ENCODE data around the gene PRR33. TPM values are rescaled to one million over a fixed set of nuclear protein-coding genes. Genes with fewer than 3 reads are reported as not detected.

The PRR33 gene
- total and polyA plus RNA-seq, 10 of the 15 experiments (the other 5 are each of a cell fraction or from before 2014, with no cell fraction given) = 0.02 to 1.0 (median 0.38) TPM; not detected in 6

DNA sequence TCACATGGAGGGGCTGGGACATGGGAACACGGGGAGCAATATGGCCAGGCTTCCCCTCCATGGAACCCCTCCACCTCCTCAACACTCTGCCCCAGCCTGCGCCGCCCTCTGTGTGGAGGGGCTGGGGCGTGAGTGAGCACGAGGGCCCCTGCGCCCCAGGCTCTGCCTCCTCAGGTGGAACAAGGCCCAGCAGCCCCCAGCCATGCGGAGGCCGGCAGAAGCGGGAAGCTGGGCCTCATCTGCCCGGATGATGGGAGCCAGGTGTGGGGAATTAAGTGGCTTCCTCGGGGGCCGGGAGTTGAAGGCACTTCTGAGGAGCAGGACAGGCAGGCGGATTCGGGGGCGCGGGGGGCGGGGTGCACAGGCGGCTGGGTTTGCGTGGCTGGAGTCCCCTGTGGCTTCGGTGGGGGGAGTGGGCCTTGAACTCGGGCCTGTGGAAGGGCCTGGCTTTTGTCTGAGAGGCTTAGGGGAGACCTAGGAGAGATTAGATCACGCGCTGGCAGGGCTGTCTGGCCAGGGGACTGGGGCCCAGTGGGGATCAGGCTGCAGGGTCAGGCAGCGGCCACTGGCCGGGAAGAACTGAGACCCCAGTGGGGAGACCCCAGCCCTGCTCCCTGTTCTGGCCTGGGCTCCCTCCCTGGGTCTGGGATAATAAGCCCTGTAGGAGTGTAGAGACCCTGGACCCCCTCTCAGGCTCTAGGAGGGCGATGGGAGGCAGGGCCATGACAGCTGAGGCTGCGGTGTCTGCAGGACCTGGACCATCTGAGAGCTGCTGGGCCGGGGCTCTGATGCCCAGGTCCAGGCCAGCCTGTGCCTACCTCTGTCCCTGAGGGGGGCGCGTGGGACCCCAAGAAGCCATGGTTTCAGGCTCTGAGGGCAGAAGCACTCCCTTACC, 13.3 kb downstream of the PRR33 start (continued):
- no peak for TF ChIP-seq NKRF (conservative IDR thresholded peaks at IDR 0.05)
- no peak for TF ChIP-seq JUND (IDR thresholded peaks at IDR 0.05; ENCODE audit: low read depth, low read length)
- no peak for TF ChIP-seq POLR2AphosphoS2 (IDR thresholded peaks at IDR 0.05; ENCODE audit: low read depth, low read length)
- no peak for TF ChIP-seq SMC3 (IDR thresholded peaks at IDR 0.05; ENCODE audit: borderline replicate concordance, low read length)
- TF ChIP-seq CBX5 (IDR thresholded peaks at IDR 0.05; ENCODE audit: low read depth) = no peak
- TF ChIP-seq, protein P1, sequence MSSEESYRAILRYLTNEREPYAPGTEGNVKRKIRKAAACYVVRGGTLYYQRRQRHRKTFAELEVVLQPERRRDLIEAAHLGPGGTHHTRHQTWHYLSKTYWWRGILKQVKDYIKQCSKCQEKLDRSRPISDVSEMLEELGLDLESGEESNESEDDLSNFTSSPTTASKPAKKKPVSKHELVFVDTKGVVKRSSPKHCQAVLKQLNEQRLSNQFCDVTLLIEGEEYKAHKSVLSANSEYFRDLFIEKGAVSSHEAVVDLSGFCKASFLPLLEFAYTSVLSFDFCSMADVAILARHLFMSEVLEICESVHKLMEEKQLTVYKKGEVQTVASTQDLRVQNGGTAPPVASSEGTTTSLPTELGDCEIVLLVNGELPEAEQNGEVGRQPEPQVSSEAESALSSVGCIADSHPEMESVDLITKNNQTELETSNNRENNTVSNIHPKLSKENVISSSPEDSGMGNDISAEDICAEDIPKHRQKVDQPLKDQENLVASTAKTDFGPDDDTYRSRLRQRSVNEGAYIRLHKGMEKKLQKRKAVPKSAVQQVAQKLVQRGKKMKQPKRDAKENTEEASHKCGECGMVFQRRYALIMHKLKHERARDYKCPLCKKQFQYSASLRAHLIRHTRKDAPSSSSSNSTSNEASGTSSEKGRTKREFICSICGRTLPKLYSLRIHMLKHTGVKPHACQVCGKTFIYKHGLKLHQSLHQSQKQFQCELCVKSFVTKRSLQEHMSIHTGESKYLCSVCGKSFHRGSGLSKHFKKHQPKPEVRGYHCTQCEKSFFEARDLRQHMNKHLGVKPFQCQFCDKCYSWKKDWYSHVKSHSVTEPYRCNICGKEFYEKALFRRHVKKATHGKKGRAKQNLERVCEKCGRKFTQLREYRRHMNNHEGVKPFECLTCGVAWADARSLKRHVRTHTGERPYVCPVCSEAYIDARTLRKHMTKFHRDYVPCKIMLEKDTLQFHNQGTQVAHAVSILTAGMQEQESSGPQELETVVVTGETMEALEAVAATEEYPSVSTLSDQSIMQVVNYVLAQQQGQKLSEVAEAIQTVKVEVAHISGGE (CRISPR knock-in tag; IDR thresholded peaks at IDR 0.05) = no peak
